ACHN (cell line): ENCODE data around the gene AMY1B.
"Not testable (repeated sequence)": the region's sequence is repeated elsewhere in the genome, so short reads cannot be mapped to it uniquely, and the experiment has no call there.

Experiments used
- DNase-seq: peaks from one replicate; pipeline ENCODE4 v3.0.0-alpha.2; 2015
- in situ Hi-C: cut with HindIII; loops from 2 replicates; pipeline ENCODE4 v1.10.0; 2017; ENCODE audit warnings: low sequenced_read_pairs, low pct_ligation_motif_present, low pct_unique_long_range_greater_than_20kb

AMY1B gene

GRCh38 chr1:103696110-103696509 is at the start of gene AMY1B:
Gene AMY1B (minus strand): TSS chr1:103696210. CDS start chr1:103695639, 571 bp downstream.
- in situ Hi-C loops, DNase-seq: not testable (repeated sequence)

- in situ Hi-C loops, DNase-seq: not testable (repeated sequence)
These were observed 49.0 kb upstream of the AMY1B start for GRCh38 chr1:103745040-103745439.

- in situ Hi-C loops, DNase-seq: not testable (repeated sequence)
These were observed 48.4 kb upstream of the AMY1B start for GRCh38 chr1:103744449-103744848.

- in situ Hi-C loops, DNase-seq: not testable (repeated sequence)
These were observed 42.0 kb upstream of the AMY1B start for GRCh38 chr1:103738031-103738430.

GRCh38 chr1:103735334-103735733 is 39.3 kb upstream of the AMY1B start:
- DNase-seq, in situ Hi-C loops: not testable (repeated sequence)

GRCh38 chr1:103721473-103721872 is 25.5 kb upstream of the AMY1B start:
- in situ Hi-C loops, DNase-seq: not testable (repeated sequence)

- DNase-seq, in situ Hi-C loops: not testable (repeated sequence)
These were observed 21.4 kb upstream of the AMY1B start for GRCh38 chr1:103717404-103717803.

- in situ Hi-C loops: not testable (repeated sequence)
These were observed 14.4 kb upstream of the AMY1B start for GRCh38 chr1:103710381-103710780.

GRCh38 chr1:103707670-103708069 is 11.7 kb upstream of the AMY1B start:
- DNase-seq: not testable (repeated sequence)

More at GRCh38 chr1:103710381-103710780, 14.4 kb upstream of the AMY1B start:
- DNase-seq: not testable (repeated sequence)

GRCh38 chr1:103701256-103701655 is 5.2 kb upstream of the AMY1B start:
- in situ Hi-C loops, DNase-seq: not testable (repeated sequence)

More at GRCh38 chr1:103707670-103708069, 11.7 kb upstream of the AMY1B start:
- in situ Hi-C loops: not testable (repeated sequence)

GRCh38 chr1:103700669-103701068 is 4.7 kb upstream of the AMY1B start:
- in situ Hi-C loops, DNase-seq: not testable (repeated sequence)

- in situ Hi-C loops, DNase-seq: not testable (repeated sequence)
These were observed 1.4 kb upstream of the AMY1B start for GRCh38 chr1:103697430-103697829.

- in situ Hi-C loops, DNase-seq: not testable (repeated sequence)
These were observed 19.7 kb downstream of the AMY1B start for GRCh38 chr1:103676335-103676734.

GRCh38 chr1:103655460-103655859 is 40.5 kb downstream of the AMY1B start, which contains the start of gene AMY1A:
Gene AMY1A (plus strand): TSS chr1:103655760. CDS start chr1:103656331, 571 bp downstream.
- in situ Hi-C loops, DNase-seq: not testable (repeated sequence)

GRCh38 chr1:103654133-103654532 is 41.9 kb downstream of the AMY1B start:
- in situ Hi-C loops, DNase-seq: not testable (repeated sequence)

GRCh38 chr1:103650889-103651288 is 45.1 kb downstream of the AMY1B start:
- DNase-seq, in situ Hi-C loops: not testable (repeated sequence)

GRCh38 chr1:103650305-103650704 is 45.7 kb downstream of the AMY1B start:
- in situ Hi-C loops, DNase-seq: not testable (repeated sequence)

- in situ Hi-C loops: not testable (repeated sequence)
These were observed 52.1 kb downstream of the AMY1B start for GRCh38 chr1:103643908-103644307.

GRCh38 chr1:103641194-103641593 is 54.8 kb downstream of the AMY1B start:
- DNase-seq, in situ Hi-C loops: not testable (repeated sequence)

More at GRCh38 chr1:103643908-103644307, 52.1 kb downstream of the AMY1B start:
- DNase-seq: not testable (repeated sequence)
